ENCODE results near the gene TBC1D32.
"Not testable (repeated sequence)": the region's sequence is repeated elsewhere in the genome, so short reads cannot be mapped to it uniquely, and the experiment has no call there.

- not testable (repeated sequence) for TF ChIP-seq CTCF, POLR2A (IDR thresholded peaks at IDR 0.05)
Observed at GRCh38 chr6:121043211-121043610, 291.1 kb downstream of the TBC1D32 start.
